Measurements from ENCODE around the gene CACNA1D.

CACNA1D gene

DNA sequence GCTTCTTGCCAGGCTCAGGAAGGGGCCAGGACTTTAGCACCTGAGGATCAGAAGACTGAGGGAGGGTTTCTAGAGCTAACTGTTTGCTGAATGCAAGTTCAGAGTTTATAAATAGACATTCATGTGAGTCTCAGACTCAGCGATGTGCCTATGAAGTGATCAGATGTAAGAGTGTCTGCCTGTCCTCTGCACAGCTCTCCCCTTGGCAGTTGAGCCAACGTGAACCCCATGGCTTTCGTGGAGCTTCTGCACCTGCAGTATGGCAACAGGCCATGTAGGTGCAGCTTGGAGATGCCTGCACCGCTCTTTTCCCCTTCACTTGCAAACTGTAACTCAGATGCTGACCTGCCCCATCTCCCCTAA, 209.9 kb downstream of the CACNA1D start:
- CTCF ChIA-PET: interaction anchor here (0.7 kb wide), 1 partner anchor 11 kb away, joined by 3 read pairs; no protein-coding TSS in a partner anchor
- H3K27ac ChIP-seq: no peak overlapping the region
- DNase-seq (ENCODE audit: low spot score): no peak
- TF ChIP-seq, protein P1, sequence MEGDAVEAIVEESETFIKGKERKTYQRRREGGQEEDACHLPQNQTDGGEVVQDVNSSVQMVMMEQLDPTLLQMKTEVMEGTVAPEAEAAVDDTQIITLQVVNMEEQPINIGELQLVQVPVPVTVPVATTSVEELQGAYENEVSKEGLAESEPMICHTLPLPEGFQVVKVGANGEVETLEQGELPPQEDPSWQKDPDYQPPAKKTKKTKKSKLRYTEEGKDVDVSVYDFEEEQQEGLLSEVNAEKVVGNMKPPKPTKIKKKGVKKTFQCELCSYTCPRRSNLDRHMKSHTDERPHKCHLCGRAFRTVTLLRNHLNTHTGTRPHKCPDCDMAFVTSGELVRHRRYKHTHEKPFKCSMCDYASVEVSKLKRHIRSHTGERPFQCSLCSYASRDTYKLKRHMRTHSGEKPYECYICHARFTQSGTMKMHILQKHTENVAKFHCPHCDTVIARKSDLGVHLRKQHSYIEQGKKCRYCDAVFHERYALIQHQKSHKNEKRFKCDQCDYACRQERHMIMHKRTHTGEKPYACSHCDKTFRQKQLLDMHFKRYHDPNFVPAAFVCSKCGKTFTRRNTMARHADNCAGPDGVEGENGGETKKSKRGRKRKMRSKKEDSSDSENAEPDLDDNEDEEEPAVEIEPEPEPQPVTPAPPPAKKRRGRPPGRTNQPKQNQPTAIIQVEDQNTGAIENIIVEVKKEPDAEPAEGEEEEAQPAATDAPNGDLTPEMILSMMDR (conservative IDR thresholded peaks at IDR 0.05; ENCODE audit: low read depth): no peak
- POLR2A ChIA-PET (ENCODE audit: low non-redundant PET): no interaction called here

DNA sequence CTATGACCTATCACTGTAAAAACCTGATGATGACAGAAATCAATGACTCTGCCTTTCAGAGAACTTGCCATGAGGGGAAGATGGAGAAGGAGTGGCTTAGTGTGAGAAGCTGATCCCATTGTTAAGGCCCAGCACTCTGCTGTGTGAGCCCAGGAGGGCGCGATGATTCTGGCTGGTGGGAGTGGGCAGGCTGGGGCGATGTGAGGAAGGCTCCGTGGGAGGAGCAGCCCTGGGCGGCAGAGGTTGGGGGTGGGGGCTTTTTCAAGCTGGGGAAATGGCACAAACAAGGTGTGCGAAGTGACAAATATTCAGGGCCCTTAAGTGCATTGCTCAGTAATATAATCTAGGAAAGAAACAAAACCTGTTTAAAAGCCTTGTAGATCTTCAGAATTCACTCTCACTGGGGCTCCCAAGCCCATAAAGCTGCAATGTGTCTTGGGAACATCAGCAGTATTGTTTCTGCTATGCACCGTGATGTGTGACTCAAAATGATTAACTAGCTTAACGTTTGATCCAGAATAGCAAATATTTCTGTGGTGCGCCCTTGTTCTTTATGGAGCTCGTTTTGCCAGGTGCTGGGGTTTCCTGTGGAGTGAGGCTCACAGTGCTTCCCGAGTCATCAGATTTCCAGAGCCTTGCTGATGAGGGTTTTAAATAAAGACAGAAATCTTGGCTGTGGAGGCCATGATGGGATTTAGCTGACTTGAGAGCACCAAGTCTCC, 210.8 kb downstream of the CACNA1D start:
- TF ChIP-seq, protein P1 (conservative IDR thresholded peaks at IDR 0.05; ENCODE audit: low read depth): no peak
- POLR2A ChIA-PET (ENCODE audit: low non-redundant PET): no interaction called here
- CTCF ChIA-PET: no interaction called here
- H3K27ac ChIP-seq: no peak overlapping the region
- DNase-seq (ENCODE audit: low spot score): no peak

DNA sequence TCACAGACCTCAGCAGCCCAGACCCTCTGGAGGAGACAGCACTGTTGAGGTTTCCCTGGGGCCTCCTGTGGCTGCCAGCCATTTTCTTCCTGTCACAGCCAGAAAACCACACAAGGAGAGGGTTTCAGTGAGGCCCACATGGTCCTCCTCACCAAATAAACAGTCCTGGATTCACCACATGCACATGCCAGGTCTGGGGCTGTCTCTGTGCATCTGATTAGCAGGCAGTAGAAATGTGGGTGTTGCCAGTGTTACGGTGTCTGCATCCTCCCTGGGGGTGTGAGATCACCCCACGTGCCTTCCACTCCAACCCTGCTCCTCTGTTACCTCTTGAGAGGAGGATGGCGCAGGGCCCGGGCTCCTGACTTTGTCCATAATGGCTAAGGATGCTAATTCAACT, 211.4 kb downstream of the CACNA1D start:
- TF ChIP-seq, protein P1 (conservative IDR thresholded peaks at IDR 0.05; ENCODE audit: low read depth): no peak
- POLR2A ChIA-PET (ENCODE audit: low non-redundant PET): no interaction called here
- H3K27ac ChIP-seq: no peak overlapping the region
- CTCF ChIA-PET: no interaction called here
- DNase-seq (ENCODE audit: low spot score): no peak

DNA sequence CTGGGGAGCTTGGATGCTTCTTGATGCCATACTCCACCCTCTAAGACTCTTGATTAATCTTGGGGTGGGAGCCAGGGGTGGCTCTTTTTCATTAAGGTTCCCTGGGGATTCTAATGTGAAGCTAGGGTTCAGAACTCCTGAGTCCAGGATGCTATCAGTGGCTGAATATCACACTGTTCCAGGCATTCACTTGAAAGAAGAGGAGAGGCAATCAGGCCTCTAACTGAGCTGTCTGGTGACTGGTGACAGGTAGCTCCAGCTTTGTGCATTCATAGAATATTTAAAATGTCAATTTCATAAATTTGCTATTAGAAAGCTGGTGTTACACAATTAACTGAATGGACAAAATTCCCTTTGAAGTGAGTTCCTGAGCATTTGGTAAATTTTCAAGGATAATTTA, 212.8 kb downstream of the CACNA1D start:
- POLR2A ChIA-PET (ENCODE audit: low non-redundant PET): no interaction called here
- CTCF ChIA-PET: interaction anchor here (0.6 to 0.7 kb wide), 2 partner anchors 208 to 404 kb away, joined by 3 read pairs; no protein-coding TSS in a partner anchor
- TF ChIP-seq, protein P1 (conservative IDR thresholded peaks at IDR 0.05; ENCODE audit: low read depth): no peak
- DNase-seq (ENCODE audit: low spot score): no peak
- no peak overlapping the region for H3K27ac ChIP-seq

DNA sequence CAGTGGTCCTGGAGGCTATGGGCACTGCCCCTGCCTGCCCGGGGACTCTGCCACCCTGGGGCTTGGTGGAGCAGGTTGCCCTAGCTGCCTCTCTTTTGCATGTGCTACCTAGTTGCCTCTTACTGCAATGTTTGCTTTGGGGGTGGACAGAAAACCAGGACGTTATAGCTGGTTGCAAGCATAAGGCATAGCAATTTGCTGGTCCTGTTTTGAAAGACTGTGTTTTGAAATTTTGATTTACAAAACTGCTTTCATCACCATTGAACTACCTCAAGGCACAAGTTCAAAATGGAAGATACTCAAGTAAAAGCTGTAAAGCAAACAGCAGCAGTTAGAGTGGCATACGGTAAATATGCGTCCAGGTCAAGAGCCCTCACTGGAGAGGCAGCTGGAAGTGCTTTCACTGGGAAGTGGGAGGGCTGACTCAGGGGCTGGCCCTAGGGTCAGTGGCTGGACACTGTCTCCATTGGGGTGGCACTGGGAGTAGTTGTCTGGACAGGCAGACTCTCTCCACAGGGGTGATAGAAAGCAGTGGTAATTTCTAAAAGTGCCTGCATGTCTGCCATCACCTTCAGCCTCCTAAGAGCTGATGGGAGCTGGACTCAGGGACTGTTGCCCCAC, 213.7 kb downstream of the CACNA1D start:
- CTCF ChIA-PET: interaction anchor here (0.6 to 0.7 kb wide), 3 partner anchors 53 to 395 kb away, joined by 3 to 6 read pairs (median 3); no protein-coding TSS in a partner anchor

DNA sequence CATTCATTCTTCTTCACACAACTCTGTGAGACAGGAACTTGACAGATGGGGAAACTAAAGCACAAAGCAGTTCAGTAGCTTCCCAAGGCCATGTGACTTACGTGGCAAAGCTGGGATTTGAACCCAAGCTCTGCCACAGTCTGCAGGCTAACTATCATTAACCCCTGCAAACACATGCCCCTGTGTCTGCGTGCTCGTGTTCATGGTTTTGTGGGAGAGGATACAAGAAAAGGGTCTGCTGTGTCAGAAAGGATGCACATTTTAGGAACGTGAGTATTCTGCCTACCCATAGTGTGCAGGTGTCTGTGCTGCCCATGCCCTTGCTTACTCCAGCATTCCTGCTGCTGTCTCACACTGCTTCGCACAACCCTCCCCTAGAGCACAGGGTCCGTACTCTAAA, 214.8 kb downstream of the CACNA1D start:
- TF ChIP-seq, protein P1 (conservative IDR thresholded peaks at IDR 0.05; ENCODE audit: low read depth): no peak
- ChIA-PET CTCF (no interaction called here), POLR2A (ENCODE audit: low non-redundant PET) (no interaction called here)
- no peak overlapping the region for H3K27ac ChIP-seq
- no peak for DNase-seq (ENCODE audit: low spot score)

More for the DNA sequence above, 213.7 kb downstream of the CACNA1D start:
- TF ChIP-seq, protein P1 (conservative IDR thresholded peaks at IDR 0.05; ENCODE audit: low read depth): no peak
- POLR2A ChIA-PET (ENCODE audit: low non-redundant PET): no interaction called here
- no peak overlapping the region for H3K27ac ChIP-seq
- DNase-seq (ENCODE audit: low spot score): no peak

Measured in RWPE1 (cell line).